A549 (cell line): Measurements from ENCODE around the gene PTPRN2. TPM values are rescaled to one million over a fixed set of nuclear protein-coding genes. Genes with fewer than 3 reads are reported as not detected.

Experiments
- ATAC-seq, 2 experiments: fragments of 200-7000 bp in 1 of 2; fragments of >200 bp in 1 of 2; cut with Nextera tagmentation in 1 of 2; cut with Tn5 transposase in 1 of 2; 3 replicates each; pipeline versions ENCODE4 v1.8.0 to v1.9.1; 2018 to 2020; ENCODE audit warnings: mild to moderate bottlenecking in 1 of 2, moderate library complexity in 1 of 2
- CTCF ChIA-PET: fragments of 300-600 bp; sonication (Branson Sonifier 250); formaldehyde crosslinking; extraction: SDS; loops from one replicate; lab custom pipeline; 2021; ENCODE audit warnings: antibody characterized with exemption, inconsistent platforms; lab: Yijun Ruan, JAX
- POLR2A ChIA-PET: fragments of 350-600 bp; formaldehyde crosslinking; extraction: SDS; loops from one replicate; lab custom pipeline; 2021; ENCODE audit warnings: antibody characterized with exemption, inconsistent platforms; lab: Yijun Ruan, JAX
- DNase-seq, 2 experiments: peaks; one replicate each; pipeline versions ENCODE4 v3.0.0 to v3.0.0-alpha.2; 2011 to 2016; ENCODE audit warnings: low read depth in 1 of 2, low spot score in 1 of 2
- FAIRE-seq: peaks from 2 replicates; lab custom pipeline; 2011; peaks lifted over from hg19 to GRCh38; lab: Jason Lieb, UNC
- H3K27ac ChIP-seq, 2 experiments: fragments of >200 bp; sonication (Bioruptor Twin); formaldehyde crosslinking; 3 replicates each; pipeline ENCODE4 v1.5.1; 2016 to 2017
- H3K4me1 ChIP-seq: fragments of >200 bp; sonication (Bioruptor Twin); formaldehyde crosslinking; 3 replicates; pipeline ENCODE4 v1.6.1; 2016
- H3K4me2 ChIP-seq: fragments of >200 bp; sonication (Bioruptor Twin); formaldehyde crosslinking; 3 replicates; pipeline ENCODE4 v1.6.1; 2016
- H3K4me3 ChIP-seq: fragments of >200 bp; sonication (Bioruptor Twin); formaldehyde crosslinking; 3 replicates; pipeline ENCODE4 v1.5.1; 2016
- H3K9me3 ChIP-seq: fragments of >200 bp; sonication (Bioruptor Twin); formaldehyde crosslinking; 3 replicates; pipeline ENCODE4 v1.6.1; 2016
- ATOH8 ChIP-seq: fragments of 250-450 bp; sonication (Bioruptor Pico); IDR thresholded peaks from 2 replicates; pipeline ENCODE4 v1.5.0; 2020; ENCODE audit warnings: low read depth, mild to moderate bottlenecking, moderate library complexity
- BHLHE40 ChIP-seq: IDR thresholded peaks from 2 replicates; pipeline ENCODE4 v1.6.1; 2012; ENCODE audit warnings: low read depth, low read length, inconsistent platforms
- CBX8 ChIP-seq: fragments of 200-600 bp; sonication (generic); IDR thresholded peaks from 2 replicates; pipeline ENCODE4 v1.6.1; 2016
- CHD4 ChIP-seq: fragments of 200-600 bp; sonication (generic); IDR thresholded peaks from 2 replicates; pipeline ENCODE4 v1.6.1; 2016; ENCODE audit warnings: antibody characterized with exemption, mild to moderate bottlenecking, borderline replicate concordance
- E2F6 ChIP-seq: IDR thresholded peaks from 2 replicates; pipeline ENCODE4 v1.6.1; 2012; ENCODE audit warnings: low read depth, borderline replicate concordance
- EHMT2 ChIP-seq: fragments of 200-600 bp; sonication (generic); IDR thresholded peaks from 2 replicates; pipeline ENCODE4 v1.6.1; 2016; ENCODE audit warnings: antibody characterized with exemption, low read depth, mild to moderate bottlenecking, moderate library complexity
- ELK1 ChIP-seq: fragments of 150-350 bp; IDR thresholded peaks from 2 replicates; pipeline ENCODE4 v1.6.1; 2014; ENCODE audit warnings: low read depth, mild to moderate bottlenecking, low read length
- FOXS1 ChIP-seq: fragments of 250-450 bp; sonication (Bioruptor Pico); IDR thresholded peaks from 2 replicates; pipeline ENCODE4 v1.5.0; 2020; ENCODE audit warnings: mild to moderate bottlenecking, moderate library complexity
- GATA3 ChIP-seq: IDR thresholded peaks from 2 replicates; pipeline ENCODE4 v1.6.1; 2012; ENCODE audit warnings: borderline replicate concordance
- HES2 ChIP-seq: fragments of >200 bp; sonication (Bioruptor Twin); formaldehyde crosslinking; IDR thresholded peaks from 2 replicates; pipeline ENCODE4 v1.6.1; 2016
- HEYL ChIP-seq: fragments of 250-450 bp; sonication (Bioruptor Pico); IDR thresholded peaks from 2 replicates; pipeline ENCODE4 v1.8.0; 2021; ENCODE audit warnings: mild to moderate bottlenecking, moderate library complexity
- HOXB13 ChIP-seq: fragments of 250-450 bp; sonication (Bioruptor Pico); IDR thresholded peaks from 2 replicates; pipeline ENCODE4 v1.5.0; 2020; ENCODE audit warnings: low read depth, mild to moderate bottlenecking, moderate library complexity
- HOXB5 ChIP-seq: fragments of 250-450 bp; sonication (Bioruptor Pico); IDR thresholded peaks from 2 replicates; pipeline ENCODE4 v1.5.0; 2020; ENCODE audit warnings: mild to moderate bottlenecking, moderate library complexity
- KDM1A ChIP-seq: fragments of 200-600 bp; sonication (generic); IDR thresholded peaks from 2 replicates; pipeline ENCODE4 v1.6.1; 2016; ENCODE audit warnings: low read depth, mild to moderate bottlenecking
- KDM5A ChIP-seq: fragments of 200-600 bp; sonication (generic); IDR thresholded peaks from 2 replicates; pipeline ENCODE4 v1.6.1; 2016; ENCODE audit warnings: antibody characterized with exemption, mild to moderate bottlenecking
- MAFK ChIP-seq: fragments of 450-650 bp; IDR thresholded peaks from 2 replicates; pipeline ENCODE4 v1.6.1; 2014; ENCODE audit not compliant: partially characterized antibody
- MYC ChIP-seq: IDR thresholded peaks from 2 replicates; pipeline ENCODE4 v1.6.1; 2012; ENCODE audit warnings: mild to moderate bottlenecking, inconsistent platforms, low read length, improper control_type of control experiment, borderline replicate concordance
- NPAS2 ChIP-seq: fragments of 250-450 bp; sonication (Bioruptor Pico); IDR thresholded peaks from 2 replicates; pipeline ENCODE4 v1.8.0; 2022; ENCODE audit warnings: mild to moderate bottlenecking, moderate library complexity, borderline replicate concordance
- NR3C1 ChIP-seq: fragments of >200 bp; sonication (Bioruptor Twin); formaldehyde crosslinking; IDR thresholded peaks from 3 replicates; pipeline ENCODE4 v1.6.1; 2017
- PBX3 ChIP-seq: IDR thresholded peaks from 2 replicates; pipeline ENCODE4 v1.6.1; 2012
- RCOR1 ChIP-seq: fragments of 150-350 bp; IDR thresholded peaks from 2 replicates; pipeline ENCODE4 v1.6.1; 2014; ENCODE audit warnings: antibody characterized with exemption, low read length, low read depth
- REST ChIP-seq: fragments of 200-600 bp; sonication (generic); IDR thresholded peaks from 2 replicates; pipeline ENCODE4 v1.6.1; 2016; ENCODE audit warnings: antibody characterized with exemption, mild to moderate bottlenecking, moderate library complexity
- SREBF2 ChIP-seq: fragments of 450-650 bp; IDR thresholded peaks from 2 replicates; pipeline ENCODE4 v1.6.1; 2014; ENCODE audit warnings: mild to moderate bottlenecking, moderate library complexity
- TFCP2L1 ChIP-seq: fragments of 250-450 bp; sonication (Bioruptor Pico); IDR thresholded peaks from 2 replicates; pipeline ENCODE4 v1.5.0; 2021; ENCODE audit warnings: mild to moderate bottlenecking
- ZNF302 ChIP-seq: fragments of 250-450 bp; sonication (Bioruptor Pico); IDR thresholded peaks from 2 replicates; pipeline ENCODE4 v1.9.0; 2021; ENCODE audit warnings: inconsistent platforms, mild to moderate bottlenecking, moderate library complexity
- WGBS: methylation state at CpG from one replicate; pipeline ENCODE4 v1.1.6; 2017; ENCODE audit errors: missing lambda C conversion rate; 5-methylcytosine and 5-hydroxymethylcytosine counted together
- polyA plus RNA-seq, 4 experiments: library from polyadenylated mRNA; depleted of rRNA in 3 of 4; stranded (reverse); fragments of >200 nt; fragmentation: RNase III in 1 of 4; extraction: RNeasy Plus Mini Kit Qiagen cat#74134 plus additional on column Dnase treatment in 1 of 4; gene quantifications; 2 replicates in 3 of 4; 3 replicates in 1 of 4; pipeline ENCODE4 v1.2.3, GENCODE V29; 2011 to 2017

The PTPRN2 gene
- polyA plus RNA-seq, 2 of the 4 experiments (the other 2 are of a cell fraction), result 0.41 to 1.2 TPM

- WGBS, result 28% methylated on average over 3 of the region's 5 CpGs
- DNase-seq (no peak), FAIRE-seq (no peak), ATAC-seq (no peak)
- Histone ChIP-seq H3K4me1 (no peaks in the 10 kb centered on the region), H3K4me2 (no peak overlapping the region), H3K4me3 (no peak overlapping the region), H3K9me3 (peaks cover 12% of the 10 kb centered on the region; the same call in 1 of the 3 replicates), H3K27ac (no peak overlapping the region)
- ChIA-PET CTCF (no interaction called here), POLR2A (no interaction called here)
- TF ChIP-seq ZNF302, result no peak
- TF ChIP-seq CHD4, result no peak
- TF ChIP-seq HOXB13 (CRISPR knock-in tag), result no peak
- TF ChIP-seq REST, result no peak
- TF ChIP-seq KDM5A, result no peak
- TF ChIP-seq SREBF2, result no peak
- no peak for TF ChIP-seq HES2
- no peak for TF ChIP-seq RCOR1
- no peak for TF ChIP-seq BHLHE40
- no peak for TF ChIP-seq GATA3
- no peak for TF ChIP-seq TFCP2L1 (CRISPR knock-in tag)
- TF ChIP-seq E2F6, result no peak
- no peak for TF ChIP-seq KDM1A
- no peak for TF ChIP-seq HOXB5 (CRISPR knock-in tag)
- no peak for TF ChIP-seq PBX3
- no peak for TF ChIP-seq MYC
- TF ChIP-seq ELK1, result no peak
- TF ChIP-seq HEYL (CRISPR knock-in tag), result no peak
- TF ChIP-seq MAFK, result no peak
Measured at GRCh38 chr7:158327571-158328180, 259.9 kb downstream of the PTPRN2 start.

GRCh38 chr7:158327012-158327411, 260.6 kb downstream of the PTPRN2 start:
- ChIA-PET CTCF (no interaction called here), POLR2A (no interaction called here)
- Histone ChIP-seq H3K9me3 (peaks cover 9% of the 10 kb centered on the region; the same call in 1 of the 3 replicates), H3K27ac (no peak overlapping the region), H3K4me2 (no peak overlapping the region), H3K4me1 (no peaks in the 10 kb centered on the region), H3K4me3 (no peak overlapping the region)
- FAIRE-seq (no peak), ATAC-seq (no peak), DNase-seq (no peak)
- TF ChIP-seq EHMT2 (no peak), FOXS1 (CRISPR knock-in tag) (no peak), REST (no peak), SREBF2 (no peak), ATOH8 (CRISPR knock-in tag) (no peak), NPAS2 (no peak), HOXB13 (CRISPR knock-in tag) (no peak), NR3C1 (no peak), PBX3 (no peak), CBX8 (no peak)
- WGBS, result 5% methylated on average over 4 of the region's 4 CpGs
